22Rv1 (cell line): Measurements from ENCODE around the gene RNF130.

Experiments
- CTCF ChIP-seq: fragments of 450-650 bp; IDR thresholded peaks from 2 replicates; pipeline ENCODE4 v1.5.1; 2017; ENCODE audit warnings: mild to moderate bottlenecking
- ZFX ChIP-seq: fragments of 450-650 bp; IDR thresholded peaks from 2 replicates; pipeline ENCODE4 v1.6.1; 2017; ENCODE audit warnings: antibody characterized with exemption, borderline replicate concordance

- TF ChIP-seq CTCF (no peak), ZFX (no peak)
Observed at GRCh38 chr5:180098526-180098925, 27.0 kb upstream of the RNF130 start.
